Endodermal cell (in vitro differentiated cells): Measurements from ENCODE around the gene COP1. TPM values are rescaled to one million over a fixed set of nuclear protein-coding genes. Genes with fewer than 3 reads are reported as not detected.

ENCODE experiments used
- DNase-seq: peaks from one replicate; pipeline ENCODE4 v3.0.0-alpha.2; 2017
- H3K27ac ChIP-seq: 2 replicates; pipeline ENCODE4 v1.5.1; 2013; ENCODE audit warnings: mild to moderate bottlenecking, low read depth, low read length, moderate library complexity
- H3K27me3 ChIP-seq: 2 replicates; pipeline ENCODE4 v1.6.1; 2013; ENCODE audit warnings: mild to moderate bottlenecking, low read length, moderate library complexity; ENCODE audit not compliant: insufficient read depth, control insufficient read depth, poor library complexity, severe bottlenecking
- H3K36me3 ChIP-seq: 2 replicates; pipeline ENCODE4 v1.7.0; 2013; ENCODE audit warnings: mild to moderate bottlenecking, low read length, moderate library complexity; ENCODE audit not compliant: control insufficient read depth, insufficient read depth
- H3K4me1 ChIP-seq: one replicate; pipeline ENCODE4 v1.7.0; 2013; ENCODE audit warnings: low read length; ENCODE audit not compliant: control insufficient read depth, insufficient read depth
- H3K4me3 ChIP-seq: 2 replicates; pipeline ENCODE4 v1.5.1; 2013; ENCODE audit warnings: mild to moderate bottlenecking, low read length, moderate library complexity
- H3K9ac ChIP-seq: 2 replicates; pipeline ENCODE4 v1.6.1; 2013; ENCODE audit warnings: mild to moderate bottlenecking, low read length, moderate library complexity; ENCODE audit not compliant: poor library complexity, severe bottlenecking; ENCODE audit errors: extremely low read depth
- H3K9me3 ChIP-seq: 2 replicates; pipeline ENCODE4 v1.6.1; 2013; ENCODE audit warnings: mild to moderate bottlenecking, low read length, moderate library complexity; ENCODE audit not compliant: control insufficient read depth
- H3K27ac Mint-ChIP-seq: 2 replicates; pipeline ENCODE4 v1.8.0; 2020; ENCODE audit warnings: mixed read lengths
- H3K27me3 Mint-ChIP-seq: 2 replicates; pipeline ENCODE4 v1.8.0; 2021; ENCODE audit warnings: mild to moderate bottlenecking, mixed read lengths; ENCODE audit not compliant: insufficient read depth
- H3K36me3 Mint-ChIP-seq: 2 replicates; pipeline ENCODE4 v1.8.0; 2020; ENCODE audit warnings: low read depth, mixed read lengths
- H3K4me1 Mint-ChIP-seq: 2 replicates; pipeline ENCODE4 v1.8.0; 2020; ENCODE audit warnings: mixed read lengths
- H3K4me3 Mint-ChIP-seq: 2 replicates; pipeline ENCODE4 v1.8.0; 2020; ENCODE audit warnings: mild to moderate bottlenecking, moderate library complexity, mixed read lengths
- H3K9me3 Mint-ChIP-seq: 2 replicates; pipeline ENCODE4 v1.8.0; 2020; ENCODE audit warnings: mild to moderate bottlenecking, mixed read lengths
- CTCF ChIP-seq: fragments of 200-600 bp; sonication (generic); conservative IDR thresholded peaks from 2 replicates; pipeline ENCODE4 v1.5.0; 2021; ENCODE audit warnings: antibody characterized with exemption, mild to moderate bottlenecking
- WGBS, 2 experiments: methylation state at CpG; one replicate each; pipeline versions ENCODE4 v1.1.5 to v1.1.7; 2013; ENCODE audit warnings: missing lambda C conversion rate in 2 of 2, mixed read lengths in 1 of 2; ENCODE audit not compliant: insufficient coverage in 1 of 2, insufficient read length in 1 of 2; 5-methylcytosine and 5-hydroxymethylcytosine counted together
- long read RNA-seq, 4 experiments: library from polyadenylated mRNA in 2 of 4; library from RNA in 1 of 4; library from capped mRNA in 1 of 4; stranded (forward) in 3 of 4; unstranded in 1 of 4; transcript quantifications; one replicate each; pipeline ENCODE4 v2.0.0, GENCODE V29; 2020 to 2021; ENCODE audit warnings: inconsistent platforms in 1 of 4
- polyA plus RNA-seq, 2 experiments: library from polyadenylated mRNA; stranded (reverse); fragments of 50-300 nt; gene quantifications; one replicate each; pipeline ENCODE4 v1.2.3, GENCODE V29; 2013
- total RNA-seq, 2 donors: library from RNA; stranded (reverse); fragmentation: NEBNext Ultra II Directional in 1 of 2; extraction: Animal tissue kit (Norgen Biotek cat#: 25700) in 1 of 2; gene quantifications; 2 replicates in 1 of 2; 3 replicates in 1 of 2; pipeline ENCODE4 v1.2.1, GENCODE V29; 2021

The COP1 gene
- 10 to 100 TPM; 70.1 to 70.6 TPM for total RNA-seq
- 49.2 TPM for polyA plus RNA-seq (2013, experiment 1 of 2)
- 48.9 TPM for polyA plus RNA-seq (2013, experiment 2 of 2)
- long read RNA-seq, experiment 1, transcript COP1-204 (20 exons, 3,033 nt), result major isoform, 11 of 39 reads
- long read RNA-seq, experiment 1, partial matches to known transcripts, result 9 of 39 reads
- long read RNA-seq, experiment 1, other reads (novel, unspliced or antisense), result 19 of 39 reads
- long read RNA-seq, experiment 2, transcript COP1-204 (20 exons, 3,033 nt), result major isoform, 94 of 198 reads
- long read RNA-seq, experiment 2, partial matches to known transcripts, result 10 of 198 reads
- long read RNA-seq, experiment 2, other reads (novel, unspliced or antisense), result 93 of 198 reads
- long read RNA-seq, experiment 3, transcript COP1-204 (20 exons, 3,033 nt), result major isoform, 17 of 41 reads
- long read RNA-seq, experiment 3, partial matches to known transcripts, result 2 of 41 reads
- long read RNA-seq, experiment 3, other reads (novel, unspliced or antisense), result 19 of 41 reads
- long read RNA-seq, experiment 4, partial matches to known transcripts, result 3 of 12 reads
- long read RNA-seq, experiment 4, other reads (novel, unspliced or antisense), result 9 of 12 reads

GRCh38 chr1:176206961-176207902, at the start of gene COP1:
Gene COP1 (minus strand): TSS chr1:176207286. CDS start chr1:176206978, 308 bp downstream.
- peak within 1 kb of the TSS; percentile 89 for H3K27ac ChIP-seq
- peak; percentile 17 for TF ChIP-seq CTCF
- peak within 1 kb of the TSS; percentile 97 for H3K27ac Mint-ChIP-seq

GRCh38 chr1:176252191-176252590, 45.1 kb upstream of the COP1 start:
- H3K9me3 ChIP-seq, result no peaks in the 10 kb centered on the region
- Mint-ChIP-seq H3K36me3 (no peaks in the 10 kb centered on the region), H3K4me1 (no peaks in the 10 kb centered on the region), H3K4me3 (no peak overlapping the region), H3K27me3 (no peaks in the 10 kb centered on the region), H3K27ac (no peak overlapping the region), H3K9me3 (peaks cover 10% of the 10 kb centered on the region)
- no peak for DNase-seq
- no peaks in the 10 kb centered on the region for H3K4me1 ChIP-seq
- no peak overlapping the region for H3K9ac ChIP-seq
- H3K27me3 ChIP-seq, result no peaks in the 10 kb centered on the region
- no peak for TF ChIP-seq CTCF
- no peak overlapping the region for H3K4me3 ChIP-seq
- no peaks in the 10 kb centered on the region for H3K36me3 ChIP-seq
- H3K27ac ChIP-seq, result no peak overlapping the region
- 94 to 98% methylated on average over 4 of the region's 4 CpGs for WGBS, 2 experiments

More at GRCh38 chr1:176206961-176207902, at the start of gene COP1:
- H3K4me1 Mint-ChIP-seq, result peaks cover 12% of the 10 kb centered on the region
- Histone ChIP-seq H3K9me3 (no peaks in the 10 kb centered on the region), H3K27me3 (no peaks in the 10 kb centered on the region), H3K4me1 (no peaks in the 10 kb centered on the region), H3K36me3 (no peaks in the 10 kb centered on the region), H3K9ac (peak within 1 kb of the TSS; percentile 75), H3K4me3 (peak within 1 kb of the TSS; percentile 99)
- H3K4me3 Mint-ChIP-seq, result peak within 1 kb of the TSS; percentile 93
- peak; percentile 98 for DNase-seq
- H3K36me3 Mint-ChIP-seq, result peaks cover 6% of the 10 kb centered on the region
- H3K27me3 Mint-ChIP-seq, result no peaks in the 10 kb centered on the region
- 0 to 1% methylated on average over 43 to 91 of the region's 92 CpGs for WGBS, 2 experiments
- H3K9me3 Mint-ChIP-seq, result no peaks in the 10 kb centered on the region

GRCh38 chr1:176244851-176245250, 37.8 kb upstream of the COP1 start:
- Mint-ChIP-seq H3K27me3 (no peaks in the 10 kb centered on the region), H3K4me3 (no peak overlapping the region), H3K9me3 (no peaks in the 10 kb centered on the region), H3K4me1 (no peaks in the 10 kb centered on the region), H3K27ac (no peak overlapping the region), H3K36me3 (no peaks in the 10 kb centered on the region)
- H3K27ac ChIP-seq, result no peak overlapping the region
- 80 to 94% methylated on average over 1 to 2 of the region's 2 CpGs for WGBS, 2 experiments
- no peaks in the 10 kb centered on the region for H3K27me3 ChIP-seq
- H3K36me3 ChIP-seq, result no peaks in the 10 kb centered on the region
- no peaks in the 10 kb centered on the region for H3K4me1 ChIP-seq
- H3K9me3 ChIP-seq, result no peaks in the 10 kb centered on the region
- DNase-seq, result no peak
- H3K4me3 ChIP-seq, result no peak overlapping the region
- TF ChIP-seq CTCF, result no peak
- H3K9ac ChIP-seq, result no peak overlapping the region
